DMS114 treated with DMSO at 0.1 percent for 48 hours (cell line): Measurements from ENCODE around the gene MED13L.
"Not testable (repeated sequence)": the region's sequence is repeated elsewhere in the genome, so short reads cannot be mapped to it uniquely, and the experiment has no call there.

Source experiments
- DNase-seq: peaks from one replicate; lab custom pipeline; 2025; ENCODE audit not compliant: unreplicated experiment; lab: John Stamatoyannopoulos, UW

The MED13L gene

GRCh38 chr12:116303929-116304328, 26.4 kb upstream of the MED13L start:
- no peak for DNase-seq

- no peak for DNase-seq
Measured at GRCh38 chr12:116303066-116303465, 25.6 kb upstream of the MED13L start.

DNA sequence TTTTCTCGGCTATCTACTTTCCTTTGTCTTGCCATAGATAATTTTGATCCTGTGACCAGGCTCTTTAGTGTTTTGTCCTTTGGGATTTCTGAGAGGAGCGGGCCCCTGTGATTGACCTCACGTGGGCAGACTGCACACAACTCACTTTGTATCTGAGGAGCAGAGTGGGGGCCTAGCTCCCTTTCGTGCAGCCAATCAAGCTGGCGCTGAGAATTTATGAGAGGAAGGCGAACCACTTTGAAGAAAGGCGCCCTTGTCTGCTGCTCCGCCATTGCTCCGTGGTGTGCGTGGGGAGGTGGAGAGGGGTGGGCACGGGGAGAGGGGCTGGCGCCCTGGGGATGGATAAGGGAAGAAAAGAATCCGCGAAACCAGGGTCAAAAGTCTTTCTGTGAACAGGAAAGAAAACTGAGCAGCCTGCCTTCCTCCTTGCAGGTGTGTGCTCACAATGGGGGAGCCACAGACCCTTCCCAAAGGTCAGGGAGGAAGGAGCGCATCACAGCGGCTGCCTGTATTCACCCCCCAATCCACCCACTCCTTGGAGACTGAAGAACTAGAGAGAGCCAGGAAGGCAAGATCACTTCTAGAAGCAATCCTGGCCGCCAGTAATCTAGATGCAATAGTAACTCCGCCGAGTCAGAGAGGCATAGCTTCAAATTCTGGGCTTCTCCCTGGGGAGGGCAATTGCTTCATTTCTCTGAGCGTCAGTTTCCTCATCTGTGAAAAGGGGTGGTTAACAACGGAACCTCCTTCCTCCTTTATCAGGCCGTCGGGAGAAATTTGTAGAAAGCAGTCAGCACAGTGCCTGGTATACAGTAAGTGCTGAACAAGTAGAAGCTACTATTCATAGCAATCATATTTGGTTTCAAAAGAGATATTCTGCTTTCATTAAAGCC, 24.9 kb upstream of the MED13L start:
- DNase-seq = no peak

DNA sequence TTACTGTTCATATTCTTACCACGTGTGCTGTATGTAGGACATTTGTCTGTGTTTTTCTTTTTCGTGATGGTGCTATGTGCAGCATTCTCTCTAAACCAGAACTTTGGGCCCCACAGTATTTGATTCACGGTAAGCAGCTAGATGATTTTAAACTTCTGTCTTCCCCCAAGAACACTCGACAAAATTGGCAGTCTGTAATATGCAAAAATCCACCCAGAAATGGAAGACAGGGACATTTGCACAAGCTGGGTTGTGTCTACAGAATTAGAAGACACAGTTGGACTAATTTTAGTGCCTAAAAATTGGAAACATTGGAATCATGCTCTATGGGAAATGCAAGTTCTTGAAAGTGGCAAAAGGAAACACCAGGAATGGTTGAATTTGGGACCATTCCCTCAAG, 24.1 kb upstream of the MED13L start:
- no peak for DNase-seq

- DNase-seq = no peak
Measured at GRCh38 chr12:116299665-116300328, 22.3 kb upstream of the MED13L start.

GRCh38 chr12:116299064-116299463, 21.6 kb upstream of the MED13L start:
- no peak for DNase-seq

GRCh38 chr12:116298578-116298977, 21.1 kb upstream of the MED13L start:
- no peak for DNase-seq

GRCh38 chr12:116297224-116297834, 19.8 kb upstream of the MED13L start:
- DNase-seq = no peak

GRCh38 chr12:116295327-116296263, 18.1 kb upstream of the MED13L start:
- DNase-seq = no peak

GRCh38 chr12:116294454-116295165, 17.1 kb upstream of the MED13L start:
- DNase-seq = no peak

DNA sequence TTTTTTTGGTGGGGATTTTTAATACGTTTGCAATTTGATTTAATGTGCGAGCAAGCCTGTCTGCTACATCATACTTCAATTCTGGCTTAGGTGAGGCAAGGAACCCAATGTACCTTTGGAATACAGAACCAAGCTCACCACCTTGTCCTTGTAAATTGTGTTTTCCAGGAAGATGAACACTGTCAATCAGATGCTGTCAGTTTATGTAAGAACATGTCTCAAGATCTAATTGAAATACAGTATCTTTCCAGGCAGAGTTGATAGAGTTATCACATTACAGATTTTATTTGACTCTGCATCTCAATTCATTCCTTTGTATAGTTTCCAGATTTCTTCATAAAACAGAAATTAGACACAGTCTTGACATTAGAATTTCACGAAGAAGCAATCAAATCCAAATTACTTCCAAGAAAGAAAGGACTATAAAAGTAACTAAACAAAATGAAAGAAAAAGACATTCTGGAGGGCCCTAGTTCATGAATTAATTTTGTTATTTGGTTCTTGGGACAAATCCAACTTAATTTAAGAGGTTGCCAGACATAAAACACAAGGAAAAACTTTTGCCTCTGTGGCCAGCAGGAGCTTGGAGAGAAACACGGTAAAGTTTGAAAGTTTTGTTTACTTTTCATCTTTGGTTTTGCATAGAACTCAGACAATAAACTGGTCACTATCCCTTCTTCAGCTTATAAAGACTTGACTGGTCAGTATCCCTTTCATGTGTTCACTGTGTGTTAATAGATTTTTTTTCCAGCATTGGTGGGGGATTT, 16.4 kb upstream of the MED13L start:
- DNase-seq = no peak

DNA sequence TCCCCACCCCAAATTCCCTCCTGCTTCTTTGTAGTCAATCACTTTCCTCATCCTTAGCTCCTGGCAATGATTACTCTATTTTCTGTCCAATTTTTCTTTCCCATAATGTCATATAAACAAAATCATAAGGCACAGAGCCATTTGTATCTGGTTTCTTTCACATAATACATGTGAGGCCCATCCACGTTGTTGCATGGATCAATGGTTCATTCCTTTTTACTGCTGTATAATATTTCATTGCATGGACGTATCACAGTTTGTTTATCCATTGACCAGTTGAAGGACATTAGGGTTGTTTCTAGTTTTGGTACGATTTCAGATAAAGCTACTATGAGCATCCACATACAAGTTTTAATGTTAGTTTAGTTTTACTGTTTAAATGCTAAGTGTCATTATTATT, 13.7 kb upstream of the MED13L start:
- no peak for DNase-seq

- no peak for DNase-seq
Measured at GRCh38 chr12:116288735-116289134, 11.2 kb upstream of the MED13L start.

GRCh38 chr12:116287842-116288301, 10.4 kb upstream of the MED13L start:
- no peak for DNase-seq

DNA sequence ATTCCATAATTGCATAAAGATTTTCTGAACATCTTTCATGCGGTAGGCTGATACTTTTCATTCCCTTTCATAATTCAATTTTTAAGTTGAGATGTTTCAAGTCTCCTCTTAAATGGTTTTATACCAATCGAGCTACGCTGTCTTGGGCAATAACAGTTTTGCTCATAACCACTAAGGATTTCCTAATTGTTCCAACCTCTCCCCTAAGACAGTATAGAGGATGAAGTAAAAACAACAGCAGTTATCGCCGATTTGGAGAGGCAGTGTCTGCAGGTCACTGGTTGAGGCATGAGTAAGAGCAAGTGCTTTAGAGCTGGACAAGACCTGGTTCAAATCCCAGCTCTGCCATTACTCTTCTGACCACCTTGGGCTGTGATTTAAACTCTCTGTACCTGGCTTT, 6.9 kb upstream of the MED13L start:
- DNase-seq = no peak

DNA sequence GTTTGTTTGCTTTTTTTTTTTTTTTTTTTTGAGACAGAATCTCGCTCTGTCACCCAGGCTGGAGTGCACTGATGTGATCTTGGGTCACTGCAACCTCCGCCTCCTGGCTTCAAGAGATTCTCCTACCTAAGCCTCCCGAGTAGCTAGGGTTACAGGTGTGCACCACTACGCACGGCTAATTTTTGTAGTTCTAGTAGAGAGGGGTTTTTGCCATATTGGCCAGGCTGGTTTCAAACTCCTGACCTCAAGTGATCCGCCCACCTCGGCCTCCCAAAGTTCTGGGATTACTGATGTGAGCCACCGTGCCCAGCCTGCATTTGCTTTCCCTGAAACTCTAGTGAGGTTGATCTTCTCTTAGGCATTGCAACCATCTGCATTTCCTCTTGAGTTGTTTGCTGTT, 6.4 kb upstream of the MED13L start:
- DNase-seq = not testable (repeated sequence)

DNA sequence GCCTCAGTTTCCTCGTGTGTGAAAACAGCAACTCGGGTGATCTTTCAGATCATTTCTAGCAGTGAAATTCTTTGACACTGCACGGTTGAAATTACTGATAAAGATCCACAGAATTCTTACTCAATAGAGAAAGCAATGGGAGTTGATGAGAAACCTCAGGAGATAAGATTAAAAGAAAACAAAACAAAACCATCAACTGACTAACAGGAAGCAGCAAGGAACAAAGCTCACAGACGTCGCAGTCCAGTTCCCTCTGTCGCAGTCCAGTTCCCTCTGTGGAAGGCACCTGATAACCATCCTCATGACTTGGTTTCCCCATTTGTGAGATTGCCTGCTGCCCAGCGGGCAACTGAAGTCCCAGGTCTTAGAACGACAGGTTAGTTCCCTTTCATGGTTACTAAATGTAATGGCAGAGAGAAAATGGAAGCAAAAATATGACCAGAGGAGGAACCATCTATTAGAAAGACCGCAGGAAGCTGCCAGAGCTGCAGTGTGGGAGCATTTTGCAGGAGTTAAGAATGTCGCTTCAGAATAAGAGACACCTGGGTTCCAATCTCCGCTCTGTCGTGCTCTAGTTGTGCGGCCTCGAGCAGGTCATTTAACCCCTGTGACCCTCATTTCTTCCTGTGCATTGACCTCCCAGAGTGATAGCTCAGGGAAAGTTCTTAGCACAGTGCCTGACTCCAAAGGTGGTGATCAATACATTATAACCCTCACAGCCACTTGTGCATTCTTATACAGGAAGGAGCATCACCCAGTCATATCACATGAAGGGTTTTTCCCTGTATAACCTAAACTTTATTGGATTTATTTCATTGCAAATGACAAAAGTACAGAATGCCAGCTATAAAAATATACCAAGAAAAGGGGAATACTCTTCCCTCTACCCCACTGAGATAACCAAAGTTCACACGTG, 5.1 kb upstream of the MED13L start:
- DNase-seq = no peak

DNA sequence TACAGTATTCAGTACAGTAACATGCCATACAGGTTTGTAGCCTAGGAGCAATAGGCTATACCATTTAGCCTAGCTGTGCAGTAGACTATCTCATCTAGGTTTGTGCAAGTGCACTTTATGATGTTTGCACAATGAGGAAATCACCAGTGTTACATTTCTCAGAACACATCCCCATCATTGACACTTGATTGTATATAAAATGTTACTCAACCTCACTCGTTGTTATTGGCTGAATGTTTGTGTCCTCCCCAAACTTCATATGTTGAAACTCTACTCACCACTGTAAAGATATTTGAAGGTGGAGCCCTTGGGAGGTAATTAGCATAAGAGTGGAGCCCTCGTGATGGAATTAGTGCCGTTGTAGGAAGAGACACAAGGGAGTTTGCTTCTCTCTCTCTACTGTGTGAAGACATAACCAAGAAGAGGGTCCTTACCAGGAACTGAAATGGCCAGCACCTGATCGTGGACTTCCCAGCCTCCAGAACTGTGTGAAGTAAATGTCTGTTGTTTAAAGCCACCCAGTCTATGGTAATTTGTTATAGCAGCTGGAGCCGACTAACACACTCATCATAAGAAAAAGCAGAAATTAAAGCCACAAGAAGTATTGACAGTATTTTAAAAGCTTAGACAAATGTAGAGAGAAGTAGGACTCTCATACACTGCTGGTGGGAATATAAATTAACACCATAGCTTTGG, 3.2 kb upstream of the MED13L start:
- no peak for DNase-seq
